ENCODE results near the gene GORASP1.

The GORASP1 gene

GRCh38 chr3:39146611-39147591, 39.5 kb upstream of the GORASP1 start (continued):
- peak; percentile 84 for TF ChIP-seq ZNF324 (tag by site-specific recombination; IDR thresholded peaks at IDR 0.05)
- peak; percentile 50; the same call in 1 of the 2 replicates for TF ChIP-seq ZBTB10 (tag by site-specific recombination; IDR thresholded peaks at IDR 0.05)
- no peak for TF ChIP-seq REPIN1 (tag by site-specific recombination; IDR thresholded peaks at IDR 0.05; ENCODE audit: low read depth)
- peak; percentile 56 for TF ChIP-seq ZEB2 (tag by site-specific recombination; IDR thresholded peaks at IDR 0.05)
- no peak for TF ChIP-seq ATF2 (tag by site-specific recombination; IDR thresholded peaks at IDR 0.05; ENCODE audit: low read depth)
- no peak for TF ChIP-seq ZNF560 (tag by site-specific recombination; IDR thresholded peaks at IDR 0.05; ENCODE audit: borderline replicate concordance)
- peak; percentile 60; the same call in 1 of the 2 replicates for TF ChIP-seq TRIM28 (IDR thresholded peaks at IDR 0.05; ENCODE audit: borderline replicate concordance, low read length)
- peak; percentile 67; the same call in 1 of the 2 replicates for TF ChIP-seq ZFP37 (tag by site-specific recombination; IDR thresholded peaks at IDR 0.05)
- TF ChIP-seq ZSCAN5A (tag by site-specific recombination; IDR thresholded peaks at IDR 0.05) = no peak
- no peak for TF ChIP-seq OSR2 (tag by site-specific recombination; IDR thresholded peaks at IDR 0.05)
- TF ChIP-seq ZNF174 (tag by site-specific recombination; IDR thresholded peaks at IDR 0.05) = no peak
- TF ChIP-seq ZNF677 (tag by site-specific recombination; IDR thresholded peaks at IDR 0.05) = no peak
- no peak for TF ChIP-seq ZNF548 (tag by site-specific recombination; IDR thresholded peaks at IDR 0.05)
- no peak for TF ChIP-seq BCL6B (tag by site-specific recombination; IDR thresholded peaks at IDR 0.05)
- peak; percentile 42; the same call in 1 of the 2 replicates for TF ChIP-seq ZNF24 (tag by site-specific recombination; IDR thresholded peaks at IDR 0.05)
- peak; percentile 52 for TF ChIP-seq ZFP69B (tag by site-specific recombination; IDR thresholded peaks at IDR 0.05)
- no peak for TF ChIP-seq MYNN (tag by site-specific recombination; IDR thresholded peaks at IDR 0.05; ENCODE audit: borderline replicate concordance)
- no peak for TF ChIP-seq ZNF776 (tag by site-specific recombination; IDR thresholded peaks at IDR 0.05; ENCODE audit: borderline replicate concordance)
- TF ChIP-seq ZIC2 (tag by site-specific recombination; IDR thresholded peaks at IDR 0.05) = 0 out of 2 replicates have a peak, but pooled peaks have one; percentile 9
- TF ChIP-seq ZNF785 (tag by site-specific recombination; IDR thresholded peaks at IDR 0.05) = no peak
- TF ChIP-seq ZFP3 (tag by site-specific recombination; IDR thresholded peaks at IDR 0.05; ENCODE audit: low read depth) = no peak
- no peak for TF ChIP-seq ZNF157 (tag by site-specific recombination; IDR thresholded peaks at IDR 0.05)
- no peak for TF ChIP-seq ZNF645 (tag by site-specific recombination; IDR thresholded peaks at IDR 0.05)
- TF ChIP-seq ZFHX2 (tag by site-specific recombination; conservative IDR thresholded peaks at IDR 0.05) = peak; percentile 87
- no peak for TF ChIP-seq ELK4 (IDR thresholded peaks at IDR 0.05; ENCODE audit: borderline replicate concordance, low read depth, low read length)
- TF ChIP-seq ZNF391 (tag by site-specific recombination; IDR thresholded peaks at IDR 0.05; ENCODE audit: borderline replicate concordance, low read depth) = 0 out of 2 replicates have a peak, but pooled peaks have one; percentile 48
- TF ChIP-seq KLF8 (tag by site-specific recombination; IDR thresholded peaks at IDR 0.05) = peak; percentile 32; the same call in 1 of the 2 replicates
- TF ChIP-seq ZNF23 (tag by site-specific recombination; IDR thresholded peaks at IDR 0.05; ENCODE audit: borderline replicate concordance) = no peak
- no peak for TF ChIP-seq ZNF274 (IDR thresholded peaks at IDR 0.05; ENCODE audit: low read length)
- no peak for TF ChIP-seq ZNF274 (tag by site-specific recombination; IDR thresholded peaks at IDR 0.05; ENCODE audit: borderline replicate concordance)
